ENCODE data around the gene FHL3. TPM values are rescaled to one million over a fixed set of nuclear protein-coding genes. Genes with fewer than 3 reads are reported as not detected.
A peak's percentile ranks its signal among the peaks of the same experiment; 100 is the strongest.

Gene FHL3
- total and polyA plus RNA-seq, 2 experiments from 2014 or later: 28.3 to 49.0 TPM

DNA sequence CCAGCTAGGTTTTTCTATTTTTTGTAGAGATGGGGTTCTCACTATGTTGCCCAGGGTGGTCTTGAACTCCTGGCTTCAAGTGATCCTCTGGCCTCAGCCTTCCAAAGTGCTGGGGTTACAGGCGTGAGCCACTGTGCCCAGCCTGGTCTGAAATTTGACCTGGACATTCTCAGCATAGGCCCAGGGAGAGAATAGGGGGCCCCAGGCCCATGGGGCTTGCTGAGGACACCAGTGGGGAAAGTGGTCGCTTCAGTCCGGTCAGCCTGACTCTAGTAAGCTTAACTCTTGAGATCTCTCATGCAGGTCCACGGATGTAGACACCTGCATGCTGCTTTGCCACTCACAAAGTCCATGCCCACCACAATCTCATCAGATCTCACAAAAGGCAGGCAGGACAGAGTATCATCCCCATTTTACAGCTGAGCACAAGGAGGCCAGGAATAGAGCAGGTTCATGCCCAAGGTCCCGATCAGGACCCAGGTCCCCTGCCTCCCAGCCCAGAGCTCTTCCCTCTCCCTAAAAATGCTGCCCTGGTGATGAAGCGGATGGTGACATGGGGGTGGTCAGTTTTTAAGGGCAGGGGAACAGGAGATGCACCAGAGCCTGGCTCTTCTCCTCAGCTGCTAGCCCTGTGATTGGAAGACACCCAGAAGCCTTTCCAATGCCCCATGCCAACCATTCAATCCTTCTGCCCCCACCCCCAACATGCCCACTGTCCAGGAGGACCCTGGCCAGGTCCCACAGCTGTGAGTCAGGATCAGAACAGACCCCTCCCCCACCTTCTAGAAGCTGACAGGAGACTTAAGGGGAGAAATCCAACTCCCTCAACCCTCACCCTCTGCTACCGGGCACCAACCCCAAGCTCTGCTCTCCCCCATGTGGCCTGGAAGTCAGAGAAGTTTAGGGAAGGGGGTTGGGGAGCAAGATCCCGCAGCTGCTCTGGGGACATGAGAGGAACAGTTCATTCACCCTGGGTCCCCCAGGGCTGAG, 1.8 kb downstream of the FHL3 start:
- H3K9me3 Mint-ChIP-seq: no peaks in the 10 kb centered on the region

DNA sequence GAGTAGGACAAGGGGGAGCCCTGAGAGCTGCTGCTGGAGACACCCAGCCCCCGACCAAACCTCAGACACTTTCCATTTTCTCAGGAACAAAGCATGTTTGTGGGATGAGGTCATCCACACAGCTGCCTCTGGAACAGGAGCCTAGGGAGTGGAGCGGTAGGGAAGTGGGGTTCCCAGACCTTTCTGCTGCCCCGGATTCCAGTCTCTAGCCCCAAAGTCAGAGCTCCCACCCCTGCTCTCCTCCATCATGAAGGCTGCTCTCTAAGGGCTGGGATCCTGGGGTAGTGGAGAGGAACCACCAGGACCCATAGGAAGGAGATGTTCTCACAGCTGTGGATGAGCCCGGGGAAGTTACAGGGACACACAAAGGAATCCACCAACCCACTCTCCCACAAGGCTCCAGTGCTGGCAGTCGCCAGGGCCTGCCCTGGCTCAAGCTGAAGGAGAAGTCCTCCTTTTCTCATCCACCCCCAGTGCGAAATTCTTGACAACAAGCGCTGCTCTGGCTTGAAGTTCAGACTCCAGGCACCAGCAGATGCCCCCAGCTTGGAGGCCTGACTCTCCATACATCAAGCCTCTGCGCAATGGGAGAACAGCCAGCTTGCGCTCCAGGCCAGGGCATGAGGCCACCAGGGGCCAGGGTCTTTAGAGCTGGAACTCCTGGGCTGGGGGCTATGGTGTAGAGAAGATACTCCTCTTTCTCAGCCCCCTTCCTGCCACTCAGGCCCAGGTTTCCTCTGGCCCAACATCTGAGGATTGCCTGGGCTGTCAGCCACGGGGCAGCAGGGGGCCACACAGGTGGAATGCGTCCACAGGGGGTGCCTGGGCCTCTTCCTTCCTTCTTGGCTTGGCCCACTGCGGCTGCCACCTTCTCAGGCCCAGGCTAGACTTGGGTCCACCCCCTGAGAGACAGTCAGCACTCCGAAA, 4.5 kb downstream of the FHL3 start:
- peaks cover 35% of the 10 kb centered on the region for H3K79me2 ChIP-seq (replicated peaks; ENCODE audit: insufficient read depth)
- H3K4me3 Mint-ChIP-seq: peak overlapping the region; percentile 60

More for the DNA sequence above, 1.8 kb downstream of the FHL3 start:
- peaks cover 58% of the 10 kb centered on the region for H3K4me1 Mint-ChIP-seq
- peaks cover 22% of the 10 kb centered on the region for H3K27me3 Mint-ChIP-seq (ENCODE audit: insufficient read depth, low read depth, poor library complexity)
- Histone ChIP-seq H3K4me3 (peak overlapping the region; percentile 77), H3K9me2 (ENCODE audit: insufficient read depth) (no peaks in the 10 kb centered on the region), H3K27me3 (ENCODE audit: insufficient read depth) (no peaks in the 10 kb centered on the region), H3K4me1 (ENCODE audit: insufficient read depth) (peaks cover 54% of the 10 kb centered on the region), H2AFZ (no peak overlapping the region), H3K27ac (ENCODE audit: low read depth) (no peak overlapping the region), H3F3A (replicated peaks; ENCODE audit: low read depth) (0 out of 2 replicates have a peak, but pooled peaks cover 16% of the 10 kb centered on the region), H3K4me2 (peak overlapping the region; percentile 94), H3K79me2 (replicated peaks; ENCODE audit: insufficient read depth) (peaks cover 35% of the 10 kb centered on the region), H3K36me3 (ENCODE audit: insufficient read depth) (0 out of 2 replicates have a peak, but pooled peaks cover 4% of the 10 kb centered on the region), H4K20me1 (replicated peaks; ENCODE audit: insufficient read depth) (0 out of 2 replicates have a peak, but pooled peaks cover 7% of the 10 kb centered on the region)
- ATAC-seq: peak; percentile 1; the same call in 1 of the 3 replicates
- peak overlapping the region; percentile 84; the same call in 1 of the 2 replicates for H3K27ac Mint-ChIP-seq
- peak; percentile 41 for DNase-seq (ENCODE audit: low spot score)
- peaks cover 3% of the 10 kb centered on the region for H3K36me3 Mint-ChIP-seq (ENCODE audit: low read depth)
- H3K4me3 Mint-ChIP-seq: peak overlapping the region; percentile 74
- TF ChIP-seq ZNF114 (CRISPR knock-in tag; IDR thresholded peaks at IDR 0.05): no peak
- no peak for TF ChIP-seq POLR2AphosphoS5 (IDR thresholded peaks at IDR 0.05; ENCODE audit: low read depth)
- TF ChIP-seq EZH2 (IDR thresholded peaks at IDR 0.05; ENCODE audit: low read depth, unreplicated experiment): no peak
- TF ChIP-seq, protein P1, sequence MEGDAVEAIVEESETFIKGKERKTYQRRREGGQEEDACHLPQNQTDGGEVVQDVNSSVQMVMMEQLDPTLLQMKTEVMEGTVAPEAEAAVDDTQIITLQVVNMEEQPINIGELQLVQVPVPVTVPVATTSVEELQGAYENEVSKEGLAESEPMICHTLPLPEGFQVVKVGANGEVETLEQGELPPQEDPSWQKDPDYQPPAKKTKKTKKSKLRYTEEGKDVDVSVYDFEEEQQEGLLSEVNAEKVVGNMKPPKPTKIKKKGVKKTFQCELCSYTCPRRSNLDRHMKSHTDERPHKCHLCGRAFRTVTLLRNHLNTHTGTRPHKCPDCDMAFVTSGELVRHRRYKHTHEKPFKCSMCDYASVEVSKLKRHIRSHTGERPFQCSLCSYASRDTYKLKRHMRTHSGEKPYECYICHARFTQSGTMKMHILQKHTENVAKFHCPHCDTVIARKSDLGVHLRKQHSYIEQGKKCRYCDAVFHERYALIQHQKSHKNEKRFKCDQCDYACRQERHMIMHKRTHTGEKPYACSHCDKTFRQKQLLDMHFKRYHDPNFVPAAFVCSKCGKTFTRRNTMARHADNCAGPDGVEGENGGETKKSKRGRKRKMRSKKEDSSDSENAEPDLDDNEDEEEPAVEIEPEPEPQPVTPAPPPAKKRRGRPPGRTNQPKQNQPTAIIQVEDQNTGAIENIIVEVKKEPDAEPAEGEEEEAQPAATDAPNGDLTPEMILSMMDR (conservative IDR thresholded peaks at IDR 0.05; ENCODE audit: low read depth in 2 of 2): no peak

More for the DNA sequence above, 4.5 kb downstream of the FHL3 start:
- H4K20me1 ChIP-seq (replicated peaks; ENCODE audit: insufficient read depth): 0 out of 2 replicates have a peak, but pooled peaks cover 7% of the 10 kb centered on the region
- Mint-ChIP-seq H3K27ac (peak overlapping the region; percentile 98), H3K4me1 (peaks cover 63% of the 10 kb centered on the region), H3K27me3 (ENCODE audit: insufficient read depth, low read depth, poor library complexity) (peaks cover 24% of the 10 kb centered on the region), H3K36me3 (ENCODE audit: low read depth) (peaks cover 23% of the 10 kb centered on the region), H3K9me3 (no peaks in the 10 kb centered on the region; the same call in 2 of the 3 replicates)
- TF ChIP-seq EZH2 (IDR thresholded peaks at IDR 0.05; ENCODE audit: low read depth, unreplicated experiment): no peak
- no peak for TF ChIP-seq POLR2AphosphoS5 (IDR thresholded peaks at IDR 0.05; ENCODE audit: low read depth)
- TF ChIP-seq, protein P1 (conservative IDR thresholded peaks at IDR 0.05; ENCODE audit: low read depth in 2 of 2): no peak
- TF ChIP-seq CREB1 (CRISPR knock-in tag; IDR thresholded peaks at IDR 0.05; ENCODE audit: low read depth): no peak
- TF ChIP-seq ZNF114 (CRISPR knock-in tag; IDR thresholded peaks at IDR 0.05): no peak
- TF ChIP-seq EZH2phosphoT487 (IDR thresholded peaks at IDR 0.05; ENCODE audit: unreplicated experiment): no peak
- TF ChIP-seq, protein P2, sequence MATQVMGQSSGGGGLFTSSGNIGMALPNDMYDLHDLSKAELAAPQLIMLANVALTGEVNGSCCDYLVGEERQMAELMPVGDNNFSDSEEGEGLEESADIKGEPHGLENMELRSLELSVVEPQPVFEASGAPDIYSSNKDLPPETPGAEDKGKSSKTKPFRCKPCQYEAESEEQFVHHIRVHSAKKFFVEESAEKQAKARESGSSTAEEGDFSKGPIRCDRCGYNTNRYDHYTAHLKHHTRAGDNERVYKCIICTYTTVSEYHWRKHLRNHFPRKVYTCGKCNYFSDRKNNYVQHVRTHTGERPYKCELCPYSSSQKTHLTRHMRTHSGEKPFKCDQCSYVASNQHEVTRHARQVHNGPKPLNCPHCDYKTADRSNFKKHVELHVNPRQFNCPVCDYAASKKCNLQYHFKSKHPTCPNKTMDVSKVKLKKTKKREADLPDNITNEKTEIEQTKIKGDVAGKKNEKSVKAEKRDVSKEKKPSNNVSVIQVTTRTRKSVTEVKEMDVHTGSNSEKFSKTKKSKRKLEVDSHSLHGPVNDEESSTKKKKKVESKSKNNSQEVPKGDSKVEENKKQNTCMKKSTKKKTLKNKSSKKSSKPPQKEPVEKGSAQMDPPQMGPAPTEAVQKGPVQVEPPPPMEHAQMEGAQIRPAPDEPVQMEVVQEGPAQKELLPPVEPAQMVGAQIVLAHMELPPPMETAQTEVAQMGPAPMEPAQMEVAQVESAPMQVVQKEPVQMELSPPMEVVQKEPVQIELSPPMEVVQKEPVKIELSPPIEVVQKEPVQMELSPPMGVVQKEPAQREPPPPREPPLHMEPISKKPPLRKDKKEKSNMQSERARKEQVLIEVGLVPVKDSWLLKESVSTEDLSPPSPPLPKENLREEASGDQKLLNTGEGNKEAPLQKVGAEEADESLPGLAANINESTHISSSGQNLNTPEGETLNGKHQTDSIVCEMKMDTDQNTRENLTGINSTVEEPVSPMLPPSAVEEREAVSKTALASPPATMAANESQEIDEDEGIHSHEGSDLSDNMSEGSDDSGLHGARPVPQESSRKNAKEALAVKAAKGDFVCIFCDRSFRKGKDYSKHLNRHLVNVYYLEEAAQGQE (IDR thresholded peaks at IDR 0.05; ENCODE audit: unreplicated experiment): no peak
- TF ChIP-seq STAT1 (IDR thresholded peaks at IDR 0.05; ENCODE audit: unreplicated experiment): no peak
- TF ChIP-seq JUNB (IDR thresholded peaks at IDR 0.05; ENCODE audit: unreplicated experiment): no peak
- H3K27me3 ChIP-seq (ENCODE audit: insufficient read depth): no peaks in the 10 kb centered on the region
- H3K36me3 ChIP-seq (ENCODE audit: insufficient read depth): peaks cover 15% of the 10 kb centered on the region; the same call in 1 of the 2 replicates
- H3K4me1 ChIP-seq (ENCODE audit: insufficient read depth): peaks cover 59% of the 10 kb centered on the region
- H3F3A ChIP-seq (replicated peaks; ENCODE audit: low read depth): peaks cover 22% of the 10 kb centered on the region; the same call in 1 of the 2 replicates
- DNase-seq (ENCODE audit: low spot score) (peak; percentile 83), ATAC-seq (peak; percentile 19)
- no peak overlapping the region for H2AFZ ChIP-seq
- no peaks in the 10 kb centered on the region for H3K9me2 ChIP-seq (ENCODE audit: insufficient read depth)
- H3K4me2 ChIP-seq: peak overlapping the region; percentile 68
- H3K27ac ChIP-seq (ENCODE audit: low read depth): peak overlapping the region; percentile 96
- H3K4me3 ChIP-seq: peak overlapping the region; percentile 34

Measured in GM23338 (cell line).